SK-N-SH (cell line): Measurements from ENCODE around the gene FMN1. TPM values are rescaled to one million over a fixed set of nuclear protein-coding genes. Genes with fewer than 3 reads are reported as not detected.

Experiments
- CTCF ChIA-PET: fragments of 300-600, 350-600 bp; formaldehyde crosslinking; extraction: SDS; loops from one replicate; lab custom pipeline; 2021; lab: Yijun Ruan, JAX
- POLR2A ChIA-PET: fragments of 350-600 bp; sonication (Branson Sonifier 250); formaldehyde crosslinking; extraction: SDS; loops from one replicate; lab custom pipeline; 2020; ENCODE audit warnings: antibody characterized with exemption, inconsistent platforms; lab: Yijun Ruan, JAX
- DNase-seq: peaks from one replicate; pipeline ENCODE4 v3.0.0; 2012
- H2AFZ ChIP-seq: fragments of 200-600 bp; sonication (generic); 2 replicates; pipeline ENCODE4 v1.8.1; 2016; ENCODE audit warnings: antibody characterized with exemption, mild to moderate bottlenecking, low read depth
- H3F3A ChIP-seq: fragments of 200-600 bp; sonication (generic); replicated peaks from 2 replicates; pipeline ENCODE3; 2016; ENCODE audit warnings: antibody characterized with exemption, mild to moderate bottlenecking; ENCODE audit not compliant: insufficient read depth
- H3K27ac ChIP-seq, 2 experiments: fragments of 200-500 bp in 1 of 2; fragments of 200-600 bp in 1 of 2; sonication (Bioruptor generic) in 1 of 2; sonication (generic), shearing (Covaris generic) in 1 of 2; 2 replicates each; pipeline versions ENCODE4 v1.5.1 to v1.6.1; 2014 to 2016; ENCODE audit warnings: low read depth in 2 of 2, inconsistent platforms in 1 of 2, low read length in 1 of 2, mild to moderate bottlenecking in 1 of 2, mixed read lengths in 1 of 2
- H3K27me3 ChIP-seq: fragments of 200-600 bp; sonication (generic), shearing (Covaris generic); 2 replicates; pipeline ENCODE4 v1.6.1; 2016; ENCODE audit warnings: mixed run types; ENCODE audit not compliant: insufficient read depth
- H3K36me3 ChIP-seq, 2 experiments: fragments of 200-500 bp in 1 of 2; fragments of 200-600 bp in 1 of 2; sonication (Bioruptor generic) in 1 of 2; sonication (generic) in 1 of 2; replicated peaks in 1 of 2; 2 replicates each; pipeline versions ENCODE3 to v1.5.1; 2014 to 2016; ENCODE audit warnings: low read length in 1 of 2, mild to moderate bottlenecking in 1 of 2; ENCODE audit not compliant: insufficient read depth in 2 of 2, control insufficient read depth in 1 of 2
- H3K4me1 ChIP-seq, 2 experiments: fragments of 200-500 bp in 1 of 2; fragments of 200-600 bp in 1 of 2; sonication (Bioruptor generic) in 1 of 2; sonication (generic), shearing (Covaris generic) in 1 of 2; 2 replicates each; pipeline versions ENCODE4 v1.5.1 to v1.6.1; 2014 to 2016; ENCODE audit warnings: low read depth in 1 of 2, low read length in 1 of 2, mixed run types in 1 of 2; ENCODE audit not compliant: insufficient read depth in 2 of 2, control insufficient read depth in 1 of 2
- H3K4me2 ChIP-seq: fragments of 200-600 bp; sonication (generic), shearing (Covaris generic); 2 replicates; pipeline ENCODE4 v1.6.1; 2017; ENCODE audit warnings: mixed run types
- H3K4me3 ChIP-seq, 2 experiments: fragments of 200-500 bp in 1 of 2; fragments of 200-600 bp in 1 of 2; sonication (Bioruptor generic) in 1 of 2; sonication (generic), shearing (Covaris generic) in 1 of 2; 2 replicates each; pipeline versions ENCODE4 v1.5.1 to v1.8.1; 2014 to 2016; ENCODE audit warnings: low read depth in 2 of 2, inconsistent platforms in 1 of 2, low read length in 1 of 2, mild to moderate bottlenecking in 1 of 2, mixed read lengths in 1 of 2, moderate library complexity in 1 of 2
- H3K79me2 ChIP-seq: fragments of 200-600 bp; sonication (generic); 2 replicates; pipeline ENCODE4 v1.8.1; 2017; ENCODE audit warnings: mild to moderate bottlenecking; ENCODE audit not compliant: insufficient read depth
- H3K9ac ChIP-seq: fragments of 200-600 bp; sonication (generic); 2 replicates; pipeline ENCODE4 v1.6.1; 2017; ENCODE audit warnings: mixed run types
- H3K9me2 ChIP-seq: fragments of 200-600 bp; sonication (generic); 2 replicates; pipeline ENCODE4 v1.6.1; 2017; ENCODE audit warnings: mixed run types
- H3K9me3 ChIP-seq: fragments of 200-600 bp; sonication (generic); 2 replicates; pipeline ENCODE4 v1.6.1; 2017; ENCODE audit warnings: mixed run types, mild to moderate bottlenecking, moderate library complexity
- H4K20me1 ChIP-seq: fragments of 200-600 bp; sonication (generic); 2 replicates; pipeline ENCODE4 v1.6.1; 2017; ENCODE audit warnings: mild to moderate bottlenecking, mixed run types; ENCODE audit not compliant: insufficient read depth
- CHD2 ChIP-seq: fragments of 150-350 bp; IDR thresholded peaks from 2 replicates; pipeline ENCODE4 v1.6.1; 2018; ENCODE audit warnings: low read length; ENCODE audit not compliant: partially characterized antibody
- FOSL2 ChIP-seq: IDR thresholded peaks from 2 replicates; pipeline ENCODE4 v1.4.0; 2012; ENCODE audit warnings: low read depth, mild to moderate bottlenecking, moderate library complexity, borderline replicate concordance
- IRF3 ChIP-seq: fragments of 150-350 bp; IDR thresholded peaks from 2 replicates; pipeline ENCODE4 v1.6.1; 2016; ENCODE audit warnings: mild to moderate bottlenecking, low read depth, low read length
- JUND ChIP-seq: IDR thresholded peaks from 2 replicates; pipeline ENCODE4 v1.4.0; 2012
- MEF2A ChIP-seq: IDR thresholded peaks from 2 replicates; pipeline ENCODE4 v1.4.0; 2012; ENCODE audit warnings: low read depth, borderline replicate concordance
- POLR2AphosphoS5 ChIP-seq: IDR thresholded peaks from 2 replicates; pipeline ENCODE4 v1.6.1; 2012; ENCODE audit warnings: low read depth, low read length
- RFX5 ChIP-seq: IDR thresholded peaks from 2 replicates; pipeline ENCODE4 v1.6.1; 2012; ENCODE audit warnings: mild to moderate bottlenecking, improper control_type of control experiment, low read length
- SIN3A ChIP-seq: IDR thresholded peaks from 2 replicates; pipeline ENCODE4 v1.6.1; 2012; ENCODE audit warnings: low read depth, mild to moderate bottlenecking, low read length, moderate library complexity, borderline replicate concordance
- SMC3 ChIP-seq: IDR thresholded peaks from 2 replicates; pipeline ENCODE4 v1.6.1; 2012; ENCODE audit warnings: low read depth, low read length, improper control_type of control experiment
- USF2 ChIP-seq: fragments of 150-350 bp; IDR thresholded peaks from 2 replicates; pipeline ENCODE4 v1.6.1; 2017; ENCODE audit warnings: antibody characterized with exemption, low read length, low read depth, borderline replicate concordance
- YY1 ChIP-seq: IDR thresholded peaks from 2 replicates; pipeline ENCODE4 v1.4.0; 2012; ENCODE audit warnings: low read depth, mild to moderate bottlenecking
- WGBS: methylation state at CpG from one replicate; pipeline ENCODE4 v1.1.6; 2017; ENCODE audit warnings: low lambda C conversion rate; 5-methylcytosine and 5-hydroxymethylcytosine counted together
- polyA plus RNA-seq, 3 experiments: library from polyadenylated mRNA; depleted of rRNA; stranded (reverse); fragments of >200 nt; gene quantifications; 2 replicates each; pipeline ENCODE4 v1.2.3, GENCODE V29; 2012

The FMN1 gene
- polyA plus RNA-seq, 1 of the 3 experiments (the other 2 are of a cell fraction), result 9.1 TPM

- TF ChIP-seq SIN3A (0 out of 2 replicates have a peak, but pooled peaks have one; percentile 22), USF2 (no peak), POLR2AphosphoS5 (no peak), JUND (no peak), YY1 (no peak), SMC3 (0 out of 2 replicates have a peak, but pooled peaks have one; percentile 18), CHD2 (peak; percentile 77), MEF2A (no peak), FOSL2 (no peak), RFX5 (0 out of 2 replicates have a peak, but pooled peaks have one; percentile 14), IRF3 (peak; percentile 69)
These were observed at the start of gene FMN1 (continued) for GRCh38 chr15:33194704-33195670.

- TF ChIP-seq JUND, result peak; percentile 20; the same call in 1 of the 2 replicates
- TF ChIP-seq FOSL2, result peak; percentile 52; the same call in 1 of the 2 replicates
- no peak for TF ChIP-seq SIN3A
- TF ChIP-seq, all 33 proteins: peak for 2
- WGBS, result 33% methylated on average over 1 of the region's 1 CpG
- H3F3A ChIP-seq, result peaks cover 19% of the 10 kb centered on the region
- ChIA-PET CTCF (interaction anchor here (0.7 to 8.6 kb wide), 4 partner anchors 9 to 457 kb away, joined by 3 to 51 read pairs (median 6); no protein-coding TSS in a partner anchor), POLR2A (no interaction called here)
- H3K27ac ChIP-seq, result peak overlapping the region in 1 of 2 experiments; percentile 91; a peak in 2 of 4 replicates
- H3K4me3 ChIP-seq, result no peak overlapping the region
- no peaks in the 10 kb centered on the region for H3K79me2 ChIP-seq
- no peaks in the 10 kb centered on the region for H3K36me3 ChIP-seq
- H3K4me2 ChIP-seq, result no peak overlapping the region
- peak overlapping the region; percentile 68; the same call in 1 of the 2 replicates for H3K9ac ChIP-seq
- H3K27me3 ChIP-seq, result no peaks in the 10 kb centered on the region
- H3K4me1 ChIP-seq, result peaks cover 3 to 15% of the 10 kb centered on the region in 2 experiments; a peak in 3 of 4 replicates
- no peak overlapping the region for H2AFZ ChIP-seq
- H3K9me3 ChIP-seq, result no peaks in the 10 kb centered on the region
- peak; percentile 24 for DNase-seq
- no peaks in the 10 kb centered on the region for H4K20me1 ChIP-seq
- H3K9me2 ChIP-seq, result no peaks in the 10 kb centered on the region
These were observed 49.4 kb upstream of the FMN1 start for GRCh38 chr15:33243869-33244268.
